ENCODE results near the gene CORO2A.

The CORO2A gene

GRCh38 chr9:98162613-98163012 lies 29.8 kb downstream of the CORO2A start:
- no peak for DNase-seq (ENCODE audit: low read depth)
- no peak overlapping the region for H3K4me3 ChIP-seq (ENCODE audit: low read depth, low read length)

GRCh38 chr9:98161851-98162250 lies 30.6 kb downstream of the CORO2A start:
- no peak for TF ChIP-seq CTCF (IDR thresholded peaks at IDR 0.05; ENCODE audit: low read depth, low read length, missing control alignments)
- DNase-seq (ENCODE audit: low read depth) = no peak
- H3K4me3 ChIP-seq (ENCODE audit: low read depth, low read length) = no peak overlapping the region

More at GRCh38 chr9:98162613-98163012, 29.8 kb downstream of the CORO2A start:
- TF ChIP-seq CTCF (IDR thresholded peaks at IDR 0.05; ENCODE audit: low read depth, low read length, missing control alignments) = no peak

- no peak for TF ChIP-seq CTCF (IDR thresholded peaks at IDR 0.05; ENCODE audit: low read depth, low read length, missing control alignments)
- no peak for DNase-seq (ENCODE audit: low read depth)
- no peak overlapping the region for H3K4me3 ChIP-seq (ENCODE audit: low read depth, low read length)
Measured at GRCh38 chr9:98159790-98160189, 32.6 kb downstream of the CORO2A start.

- H3K4me3 ChIP-seq (ENCODE audit: low read depth, low read length) = no peak overlapping the region
- no peak for TF ChIP-seq CTCF (IDR thresholded peaks at IDR 0.05; ENCODE audit: low read depth, low read length, missing control alignments)
- no peak for DNase-seq (ENCODE audit: low read depth)
Measured at GRCh38 chr9:98159301-98159700, 33.1 kb downstream of the CORO2A start.

- TF ChIP-seq CTCF (IDR thresholded peaks at IDR 0.05; ENCODE audit: low read depth, low read length, missing control alignments) = no peak
- no peak overlapping the region for H3K4me3 ChIP-seq (ENCODE audit: low read depth, low read length)
- no peak for DNase-seq (ENCODE audit: low read depth)
Measured at GRCh38 chr9:98158071-98158831, 34.2 kb downstream of the CORO2A start.

- no peak for TF ChIP-seq CTCF (IDR thresholded peaks at IDR 0.05; ENCODE audit: low read depth, low read length, missing control alignments)
- no peak for DNase-seq (ENCODE audit: low read depth)
- no peak overlapping the region for H3K4me3 ChIP-seq (ENCODE audit: low read depth, low read length)
Measured at GRCh38 chr9:98157372-98157771, 35.1 kb downstream of the CORO2A start.

GRCh38 chr9:98154678-98155077 lies 37.8 kb downstream of the CORO2A start:
- no peak for DNase-seq (ENCODE audit: low read depth)
- TF ChIP-seq CTCF (IDR thresholded peaks at IDR 0.05; ENCODE audit: low read depth, low read length, missing control alignments) = no peak
- no peak overlapping the region for H3K4me3 ChIP-seq (ENCODE audit: low read depth, low read length)

All from GM12864 (cell line).